NCI-H1417 treated with DMSO at 0.1 percent for 48 hours (cell line): ENCODE results near the gene MYO5B.
A peak's percentile ranks its signal among the peaks of the same experiment; 100 is the strongest.
"Not testable (repeated sequence)": the region's sequence is repeated elsewhere in the genome, so short reads cannot be mapped to it uniquely, and the experiment has no call there.

Source experiments
- DNase-seq: peaks from one replicate; lab custom pipeline; 2025; lab: John Stamatoyannopoulos, UW

MYO5B gene

GRCh38 chr18:49853011-49853410 lies 341.9 kb downstream of the MYO5B start:
- no peak for DNase-seq

- no peak for DNase-seq
Observed at GRCh38 chr18:49851624-49852023, 343.3 kb downstream of the MYO5B start.

- no peak for DNase-seq
Observed at GRCh38 chr18:49850636-49851035, 344.3 kb downstream of the MYO5B start.

- DNase-seq = peak; percentile 97
Observed at GRCh38 chr18:49849331-49850217, 345.4 kb downstream of the MYO5B start.

DNA sequence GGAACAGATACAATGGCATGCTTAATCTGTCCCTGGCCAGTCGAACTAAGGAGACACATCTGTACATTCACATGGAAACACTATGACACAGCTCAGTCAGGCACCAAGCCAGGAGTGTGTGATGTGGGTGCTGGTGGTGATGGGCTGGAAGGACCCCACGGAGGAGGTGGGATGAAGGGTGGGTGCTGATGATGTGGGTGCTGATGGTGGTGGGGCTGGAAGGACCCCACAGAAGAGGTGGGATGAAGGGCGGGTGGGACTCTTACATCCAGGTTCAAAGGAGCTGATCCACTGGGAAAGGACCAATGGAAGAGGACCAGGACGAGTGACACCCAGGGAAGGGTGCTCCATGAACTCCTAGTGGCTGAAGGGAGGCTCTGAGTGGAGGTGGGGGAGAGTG lies 346.8 kb downstream of the MYO5B start:
- DNase-seq = no peak

- DNase-seq = no peak
Observed at GRCh38 chr18:49847524-49847923, 347.4 kb downstream of the MYO5B start.

DNA sequence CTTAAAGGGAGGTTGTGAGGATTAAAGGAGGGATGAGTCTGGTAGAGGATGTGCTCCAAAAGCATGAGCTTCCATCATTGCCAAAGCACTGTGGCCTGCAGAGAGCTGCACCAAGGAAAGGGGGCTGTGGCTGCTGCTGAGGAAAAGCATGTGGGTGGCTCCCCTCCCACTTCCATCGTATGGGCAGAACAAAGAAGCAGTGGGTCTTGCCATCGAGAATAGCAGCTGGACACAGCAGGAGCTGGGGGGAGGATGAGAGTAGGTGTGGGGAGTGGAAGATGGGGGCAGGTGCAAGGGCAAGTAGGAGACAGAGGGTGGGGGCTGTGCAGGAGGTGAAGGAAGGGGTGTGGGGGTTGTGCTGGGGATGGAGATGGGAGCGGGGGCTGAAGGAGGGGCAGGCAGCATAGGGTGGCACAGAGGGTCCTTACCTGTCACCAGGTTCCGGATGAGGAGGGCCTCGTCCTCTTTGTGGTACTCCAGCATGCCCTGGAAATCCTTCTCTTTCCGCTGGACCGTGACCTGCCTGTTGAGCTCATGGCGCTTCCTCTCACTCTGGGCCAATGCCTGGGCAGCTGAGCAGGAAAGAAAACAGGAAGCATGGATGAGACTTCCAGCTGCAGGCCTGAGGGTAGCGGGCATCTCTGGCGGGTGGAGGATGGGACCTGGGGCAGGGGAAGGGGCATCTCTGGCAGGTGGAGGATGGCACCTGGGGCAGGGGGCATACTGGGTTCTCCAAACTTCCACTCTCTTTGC lies 348.1 kb downstream of the MYO5B start:
- DNase-seq = peak; percentile 41

DNA sequence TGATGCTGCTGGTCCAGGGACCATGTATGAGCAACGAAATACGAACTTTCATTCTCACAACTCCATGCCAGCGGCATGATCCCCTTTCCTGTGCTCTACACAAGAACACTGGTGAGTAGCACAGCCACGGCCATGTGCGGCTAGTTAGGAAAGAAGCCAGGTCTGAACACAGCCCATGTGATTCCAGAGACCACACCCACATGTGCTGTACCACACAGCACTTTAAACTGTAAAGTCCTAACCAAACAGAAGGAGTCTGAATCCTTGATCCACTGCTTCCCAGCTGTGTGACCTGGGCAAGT lies 348.6 kb downstream of the MYO5B start:
- DNase-seq = no peak

DNA sequence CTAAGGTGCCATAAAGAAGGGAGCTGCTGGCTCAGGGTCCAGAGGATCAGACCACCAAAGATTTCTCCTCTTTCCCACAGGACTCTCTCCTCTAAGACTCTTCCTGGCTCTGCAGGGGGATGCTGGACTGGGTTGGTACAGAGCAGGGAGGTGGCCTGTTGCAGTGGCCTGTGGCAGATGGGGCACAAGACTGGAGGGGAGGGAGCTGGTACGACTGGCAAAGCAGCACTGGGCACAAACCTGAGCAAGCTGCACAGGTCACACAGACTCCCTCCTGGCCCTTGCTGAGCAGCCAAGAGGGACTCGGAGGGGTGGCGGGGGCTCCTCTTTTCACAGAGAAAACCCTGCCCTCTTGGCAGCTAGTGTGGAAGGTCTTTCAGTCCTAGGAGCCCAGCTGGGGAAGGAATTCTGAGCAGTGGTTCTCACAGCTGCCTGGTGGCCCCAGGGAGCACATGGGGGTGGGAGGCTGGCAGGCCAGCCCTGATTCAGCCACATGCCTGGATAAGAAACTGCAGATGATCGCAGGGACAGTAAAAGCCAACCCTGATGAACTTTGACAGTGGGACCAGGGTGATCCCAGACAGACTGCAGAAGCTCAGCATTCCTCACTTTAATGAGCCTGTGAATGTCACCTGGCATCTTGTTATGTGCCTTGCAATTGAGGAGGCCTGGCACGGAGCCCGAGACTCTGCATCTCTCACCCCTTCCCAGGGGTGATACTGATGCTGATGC lies 349.2 kb downstream of the MYO5B start:
- no peak for DNase-seq

GRCh38 chr18:49844903-49845302 lies 350.0 kb downstream of the MYO5B start:
- DNase-seq = no peak

DNA sequence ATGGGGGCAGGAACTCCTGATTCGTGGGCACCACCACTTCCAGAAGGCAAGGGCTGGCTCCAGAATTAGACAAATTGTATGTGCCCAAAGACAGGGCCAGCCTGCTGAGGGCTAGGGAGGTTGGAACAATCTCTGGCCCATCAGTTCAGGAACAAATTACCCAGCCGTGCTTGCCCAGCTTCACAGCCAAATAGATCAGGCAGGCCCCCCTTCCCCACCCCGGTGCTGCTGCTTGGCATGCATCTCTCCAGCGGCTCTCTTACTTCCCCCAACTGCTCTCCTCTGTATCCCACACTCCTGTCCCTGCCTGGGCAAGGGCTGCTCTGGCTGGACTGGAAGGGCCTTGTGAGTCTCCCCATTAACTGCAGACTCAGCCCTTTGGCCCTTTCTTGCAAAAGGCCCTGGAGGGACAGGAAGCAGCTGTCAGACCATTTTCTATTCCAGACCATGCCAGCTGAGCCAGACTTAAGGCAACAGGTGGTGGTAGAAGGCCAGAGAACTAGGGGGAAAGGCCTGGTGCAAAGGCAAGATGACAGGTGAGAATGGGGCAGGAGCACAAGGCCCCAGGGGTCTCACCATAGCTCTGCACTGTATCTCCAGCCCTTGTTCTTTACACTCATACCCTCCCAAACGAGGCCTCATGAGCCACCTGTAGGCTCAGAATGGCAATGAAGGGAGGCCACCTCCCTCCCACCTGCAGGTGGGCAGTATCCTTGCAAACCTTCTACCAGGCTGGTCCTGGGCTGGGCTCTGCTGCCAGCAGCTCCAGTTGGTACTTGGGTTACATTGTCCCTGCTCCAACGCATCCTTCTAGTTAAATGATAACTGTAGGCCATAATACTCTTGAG lies 350.9 kb downstream of the MYO5B start:
- DNase-seq = no peak

DNA sequence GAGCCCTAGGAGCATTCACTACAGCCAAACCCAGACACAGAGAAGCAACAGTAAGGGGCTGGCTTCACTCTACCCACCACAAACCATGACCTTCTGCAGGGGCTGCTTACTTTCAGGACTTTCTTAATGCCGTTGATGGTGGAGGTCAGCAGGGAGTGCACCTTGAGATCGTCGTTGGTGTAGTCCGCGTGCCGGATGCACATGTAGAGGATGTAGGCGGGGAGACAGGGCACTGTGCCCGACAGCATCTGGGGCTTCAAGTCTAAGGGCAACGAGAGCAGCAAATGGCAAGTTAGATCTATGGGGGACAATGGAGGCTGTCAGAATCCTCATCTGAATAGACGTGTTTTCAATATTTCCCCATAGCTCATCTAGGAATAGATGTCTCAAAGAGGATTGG lies 351.8 kb downstream of the MYO5B start:
- DNase-seq = no peak

DNA sequence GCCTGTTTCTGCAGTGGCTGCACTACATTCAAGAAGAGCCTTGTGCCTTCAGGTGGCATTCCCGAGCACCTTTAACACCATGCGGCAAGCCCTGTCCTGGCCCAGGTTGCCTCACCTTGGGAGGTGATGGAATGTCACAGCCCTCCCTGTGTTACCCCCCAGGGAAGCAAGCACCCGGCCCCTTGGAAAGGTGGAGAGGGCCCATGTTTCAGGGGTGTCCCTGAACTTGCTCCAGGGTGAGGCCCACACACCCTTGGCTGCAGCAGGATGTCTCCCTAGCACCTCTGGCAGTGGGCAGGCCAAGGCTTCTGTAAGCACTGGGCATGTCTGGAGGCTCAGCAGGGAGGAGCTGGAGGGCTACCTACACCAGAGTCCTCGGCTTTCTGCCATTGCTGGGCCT lies 352.3 kb downstream of the MYO5B start:
- no peak for DNase-seq

DNA sequence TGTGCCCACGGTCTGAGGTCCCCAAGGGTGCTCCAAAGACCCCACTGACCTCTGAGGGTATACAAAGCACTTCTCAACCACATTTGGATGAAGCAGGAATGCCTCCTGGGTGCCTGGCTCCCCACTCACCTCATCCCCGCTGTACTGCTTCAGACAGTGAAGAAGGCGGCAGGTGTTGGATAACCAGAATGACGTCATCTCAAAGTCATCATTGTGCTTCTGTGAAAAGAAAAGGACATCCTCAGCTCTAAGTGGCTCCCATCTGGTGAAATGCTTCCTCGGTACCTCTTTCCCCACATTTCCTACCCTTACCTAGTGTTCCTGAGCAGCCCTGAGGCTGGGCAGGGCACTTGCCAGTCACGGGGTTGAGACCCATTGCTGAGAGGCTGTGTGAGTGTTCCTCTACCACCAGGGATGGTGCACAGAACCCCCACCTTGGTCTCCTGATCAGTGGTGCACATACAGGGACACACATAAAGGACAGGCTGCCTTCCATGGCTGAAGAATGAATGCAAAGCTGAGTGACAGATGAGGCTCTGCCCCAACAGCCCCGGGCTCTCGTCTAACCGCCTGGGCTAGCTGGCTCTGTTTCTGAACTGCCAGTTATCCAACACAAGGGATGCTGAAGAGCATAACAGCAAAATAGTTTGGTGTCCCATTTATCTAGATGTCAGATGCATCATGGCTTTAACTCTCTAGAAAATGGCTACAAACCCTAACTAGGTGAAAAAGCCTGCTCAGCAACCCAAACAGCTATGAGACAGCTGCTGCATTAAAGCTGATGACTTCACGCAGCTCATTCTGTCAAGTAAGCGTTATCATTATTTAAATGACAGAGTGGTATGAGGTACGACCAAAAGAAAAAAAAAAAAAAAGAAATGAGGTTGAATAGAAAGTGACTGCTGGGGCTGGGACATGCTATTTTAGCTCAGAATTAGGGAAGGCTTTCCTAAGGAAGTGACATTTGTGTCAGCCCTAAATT lies 353.4 kb downstream of the MYO5B start:
- no peak for DNase-seq

DNA sequence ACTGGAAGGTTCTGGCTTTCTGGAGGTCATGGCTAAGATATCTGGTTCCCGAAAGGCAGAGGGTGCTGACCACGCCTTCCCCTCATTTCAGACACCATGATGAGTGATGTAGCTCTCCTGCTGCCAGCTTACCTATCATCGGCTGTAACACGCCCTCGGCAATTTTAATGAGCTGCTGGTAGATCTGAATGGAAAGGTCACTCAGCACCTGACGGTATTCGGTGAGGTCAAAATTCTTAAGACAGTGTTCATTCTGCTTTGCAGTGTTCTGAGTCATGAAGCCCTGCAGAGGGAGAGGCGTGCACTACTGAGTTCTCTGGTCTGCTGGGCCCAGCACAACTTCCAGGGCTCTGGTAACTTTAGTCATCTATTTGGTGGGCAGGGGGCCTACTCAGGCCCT lies 355.9 kb downstream of the MYO5B start:
- DNase-seq = no peak

GRCh38 chr18:49838381-49838780 lies 356.6 kb downstream of the MYO5B start:
- no peak for DNase-seq

GRCh38 chr18:49837889-49838288 lies 357.1 kb downstream of the MYO5B start:
- DNase-seq = no peak

DNA sequence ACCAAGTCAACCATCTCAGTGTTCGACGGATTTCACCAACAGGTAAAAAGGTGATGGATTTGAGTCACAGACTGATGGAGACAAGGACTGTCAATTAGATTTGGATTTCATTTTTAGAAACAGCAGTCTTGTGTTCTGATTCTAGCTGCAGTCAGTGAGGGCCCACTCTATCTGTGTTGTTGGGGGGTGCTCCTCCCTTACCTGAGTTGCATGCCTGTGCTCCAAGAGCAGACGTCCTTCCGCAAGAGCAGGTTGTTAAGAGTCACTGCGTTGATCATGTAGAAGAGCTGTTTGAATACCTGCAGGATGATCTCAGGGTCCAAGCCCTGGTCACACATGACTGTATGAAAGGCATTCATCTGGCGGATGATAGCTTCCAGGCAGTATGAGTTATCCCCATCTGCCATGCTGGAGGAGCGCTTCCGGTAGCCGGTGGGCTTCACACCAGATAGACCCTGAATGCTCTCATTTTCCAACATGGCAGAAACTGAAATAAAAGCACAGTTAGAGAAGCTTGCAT lies 357.6 kb downstream of the MYO5B start:
- not testable (repeated sequence) for DNase-seq

- no peak for DNase-seq
Observed at GRCh38 chr18:49835405-49835804, 359.5 kb downstream of the MYO5B start.

- DNase-seq = no peak
Observed at GRCh38 chr18:49834258-49834657, 360.7 kb downstream of the MYO5B start.
